Omental fat pad (tissue), 4 donors: ENCODE data around the gene C1orf174. TPM values are rescaled to one million over a fixed set of nuclear protein-coding genes. Genes with fewer than 3 reads are reported as not detected.

Experiments used
- ATAC-seq: fragments of 150-250 bp; one replicate; pipeline ENCODE4 v1.9.1; 2016; ENCODE audit warnings: mild to moderate bottlenecking, moderate library complexity; ENCODE audit not compliant: low FRiP score
- DNase-seq: peaks from one replicate; pipeline ENCODE4 v3.0.0-alpha.2; 2019; ENCODE audit warnings: low spot score
- total RNA-seq, 4 donors: library from RNA; depleted of rRNA; stranded (reverse); fragments of >200 nt; gene quantifications; one replicate each; pipeline ENCODE4 v1.1.0, GENCODE V29; 2016
- TF ChIP-seq, protein P1 (sequence below), 3 donors: fragments of 450-650 bp; IDR thresholded peaks; one replicate each; pipeline ENCODE4 v1.5.1; 2016 to 2017; ENCODE audit warnings: antibody characterized with exemption in 3 of 3, mild to moderate bottlenecking in 3 of 3, moderate library complexity in 2 of 3

The C1orf174 gene
- total RNA-seq, 4 donors from 2014 or later = 14.2 to 20.6 (median 19.0) TPM

- TF ChIP-seq, protein P1, sequence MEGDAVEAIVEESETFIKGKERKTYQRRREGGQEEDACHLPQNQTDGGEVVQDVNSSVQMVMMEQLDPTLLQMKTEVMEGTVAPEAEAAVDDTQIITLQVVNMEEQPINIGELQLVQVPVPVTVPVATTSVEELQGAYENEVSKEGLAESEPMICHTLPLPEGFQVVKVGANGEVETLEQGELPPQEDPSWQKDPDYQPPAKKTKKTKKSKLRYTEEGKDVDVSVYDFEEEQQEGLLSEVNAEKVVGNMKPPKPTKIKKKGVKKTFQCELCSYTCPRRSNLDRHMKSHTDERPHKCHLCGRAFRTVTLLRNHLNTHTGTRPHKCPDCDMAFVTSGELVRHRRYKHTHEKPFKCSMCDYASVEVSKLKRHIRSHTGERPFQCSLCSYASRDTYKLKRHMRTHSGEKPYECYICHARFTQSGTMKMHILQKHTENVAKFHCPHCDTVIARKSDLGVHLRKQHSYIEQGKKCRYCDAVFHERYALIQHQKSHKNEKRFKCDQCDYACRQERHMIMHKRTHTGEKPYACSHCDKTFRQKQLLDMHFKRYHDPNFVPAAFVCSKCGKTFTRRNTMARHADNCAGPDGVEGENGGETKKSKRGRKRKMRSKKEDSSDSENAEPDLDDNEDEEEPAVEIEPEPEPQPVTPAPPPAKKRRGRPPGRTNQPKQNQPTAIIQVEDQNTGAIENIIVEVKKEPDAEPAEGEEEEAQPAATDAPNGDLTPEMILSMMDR (IDR thresholded peaks at IDR 0.05) = no peak
- DNase-seq = no peak
- ATAC-seq = no peak
These were observed 36.7 kb downstream of the C1orf174 start for GRCh38 chr1:3863231-3863935.

- DNase-seq = no peak
These were observed 41.7 kb downstream of the C1orf174 start for GRCh38 chr1:3858231-3858981.

DNA sequence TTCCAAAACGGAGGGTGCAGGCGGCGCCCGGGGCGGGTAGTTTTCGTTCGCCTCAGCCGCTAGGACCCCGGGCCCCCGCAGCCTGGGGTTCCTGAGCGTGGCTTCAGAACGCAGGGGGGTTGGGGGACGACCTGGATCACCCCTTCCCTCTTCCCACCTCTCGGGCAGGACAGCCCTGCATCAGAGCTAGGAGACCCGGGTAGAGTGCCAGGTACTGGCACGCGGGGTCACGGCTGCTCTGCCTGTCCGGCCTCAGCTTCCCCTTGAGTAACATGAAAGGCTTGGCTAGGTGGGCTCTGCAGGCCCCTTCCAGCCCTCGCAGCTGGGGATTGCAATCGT is 42.3 kb downstream of the C1orf174 start:
- no peak for ATAC-seq
- TF ChIP-seq, protein P1 (IDR thresholded peaks at IDR 0.05) = no peak

More at GRCh38 chr1:3858231-3858981, 41.7 kb downstream of the C1orf174 start:
- TF ChIP-seq, protein P1 (IDR thresholded peaks at IDR 0.05) = no peak
- no peak for ATAC-seq

DNA sequence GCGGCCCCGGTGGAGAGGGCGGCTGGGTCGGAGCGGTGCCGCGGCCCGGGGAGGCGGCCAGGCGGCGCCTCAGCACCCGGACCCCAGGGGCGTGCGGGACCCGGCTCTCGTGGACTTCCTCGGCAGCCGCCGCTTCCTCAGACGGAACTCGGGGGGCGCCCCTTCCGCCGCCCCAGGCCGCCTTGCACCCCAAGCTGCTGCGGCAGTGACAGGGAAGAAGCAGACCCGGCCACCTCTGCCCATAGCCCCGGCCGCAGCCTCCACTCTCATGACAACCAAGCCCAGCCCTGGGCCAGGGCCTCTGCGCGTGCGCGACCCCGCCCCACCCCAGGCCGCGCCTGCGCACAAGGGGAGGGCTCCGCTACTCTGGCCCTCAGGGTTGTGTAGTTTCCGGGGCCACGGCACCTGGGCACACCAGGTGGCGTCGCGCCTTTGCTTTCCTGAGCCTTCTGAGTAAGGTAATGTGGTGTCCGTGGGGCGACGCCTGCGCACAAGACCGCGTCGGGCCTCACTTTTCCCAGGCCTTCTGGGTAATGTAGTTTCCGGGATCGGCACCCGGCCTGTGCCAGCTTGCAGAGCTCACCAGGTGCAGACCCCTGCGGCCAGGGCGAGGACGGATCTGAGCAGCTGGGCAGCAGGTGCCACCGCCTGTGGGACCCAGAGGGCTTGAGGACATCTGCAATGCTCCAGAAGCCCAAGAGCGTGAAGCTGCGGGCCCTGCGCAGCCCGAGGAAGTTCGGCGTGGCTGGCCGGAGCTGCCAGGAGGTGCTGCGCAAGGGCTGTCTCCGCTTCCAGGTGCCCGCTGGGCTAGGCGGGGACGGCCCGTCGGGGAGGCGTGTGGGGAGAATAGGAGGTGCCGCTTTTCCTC is 42.9 kb downstream of the C1orf174 start, which contains the start of the genes CEP104 and DFFB:
TSS of gene CEP104 (minus strand) at position 289 of the 868 bp plus-strand sequence. CDS start 4,804 bp downstream, outside the sequence.
TSS of gene DFFB (plus strand) at position 554 of the 868 bp plus-strand sequence. CDS start at position 682, 128 bp downstream.
- peak; percentile 64 for DNase-seq
- TF ChIP-seq, protein P1 (IDR thresholded peaks at IDR 0.05) = no peak
- ATAC-seq = peak; percentile 96

More for the DNA sequence above, 42.3 kb downstream of the C1orf174 start:
- no peak for DNase-seq

DNA sequence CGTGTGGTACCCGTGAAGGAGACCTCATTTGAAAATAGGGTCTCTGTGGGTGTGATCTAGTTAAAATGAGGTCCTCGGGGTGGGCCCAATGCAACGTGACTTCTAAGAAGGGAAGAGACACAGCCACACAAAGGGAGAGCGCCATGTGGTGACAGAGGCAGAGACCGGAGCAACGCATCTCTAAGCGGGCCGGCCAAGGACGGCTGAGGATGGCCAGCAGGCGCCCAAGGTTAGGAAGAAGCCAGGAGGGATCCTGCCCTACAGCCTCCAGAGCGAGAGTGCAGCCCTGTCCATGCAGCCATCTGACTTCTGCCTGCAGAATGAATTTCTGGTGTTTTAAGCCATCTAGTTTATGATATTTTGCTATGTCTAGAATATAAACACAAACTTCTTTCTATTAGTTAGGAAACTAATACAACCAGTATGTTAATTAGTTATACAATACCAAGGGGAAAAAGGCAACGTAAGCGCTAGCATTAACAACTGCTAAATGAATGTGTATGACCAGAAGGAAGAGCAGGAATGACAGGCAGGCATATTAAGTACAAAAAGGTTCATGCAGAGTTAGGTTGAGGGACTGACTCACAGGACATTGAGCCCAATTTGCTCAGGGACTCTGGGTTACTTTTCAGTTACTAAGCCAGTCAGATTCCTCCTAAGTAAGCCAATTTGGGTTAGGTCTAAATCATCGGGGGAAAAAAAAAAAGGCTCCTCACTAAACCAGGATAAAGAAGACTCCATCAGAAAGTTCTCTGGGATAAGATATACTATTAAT is 47.2 kb downstream of the C1orf174 start:
- DNase-seq (no peak), ATAC-seq (no peak)
- TF ChIP-seq, protein P1 (IDR thresholded peaks at IDR 0.05) = no peak

DNA sequence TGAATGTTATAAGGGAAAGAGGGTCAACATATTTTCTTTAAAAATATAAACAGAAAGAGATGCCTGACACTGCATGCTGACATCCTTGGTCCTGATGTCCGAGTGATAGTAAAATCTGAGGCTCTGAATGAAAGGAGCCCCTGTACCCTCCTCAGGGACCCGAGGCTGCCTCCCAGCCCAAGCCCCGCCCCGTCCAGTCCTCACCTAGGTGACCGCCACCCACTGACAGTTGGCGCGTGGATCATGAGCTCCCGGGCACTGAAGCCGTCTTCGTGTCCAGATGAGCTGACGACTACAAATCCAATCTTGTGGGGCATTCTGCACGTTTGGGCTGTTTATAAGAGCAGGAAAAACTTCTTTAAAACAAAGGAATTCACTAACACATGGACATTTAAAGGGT is 48.0 kb downstream of the C1orf174 start:
- DNase-seq (no peak), ATAC-seq (no peak)
- TF ChIP-seq, protein P1 (IDR thresholded peaks at IDR 0.05) = no peak
